ENCODE results near the gene CDC45.

The CDC45 gene

GRCh38 chr22:19449422-19449767, 30.3 kb upstream of the CDC45 start:
- Histone ChIP-seq H3K9me2 (replicated peaks; ENCODE audit: low read depth, low read length) (no peaks in the 10 kb centered on the region), H4K20me1 (ENCODE audit: insufficient read depth, low read length, poor library complexity, severe bottlenecking) (peaks cover 17% of the 10 kb centered on the region)
- TF ChIP-seq EZH2phosphoT487 (IDR thresholded peaks at IDR 0.05; ENCODE audit: borderline replicate concordance), result no peak
- TF ChIP-seq, protein P1, sequence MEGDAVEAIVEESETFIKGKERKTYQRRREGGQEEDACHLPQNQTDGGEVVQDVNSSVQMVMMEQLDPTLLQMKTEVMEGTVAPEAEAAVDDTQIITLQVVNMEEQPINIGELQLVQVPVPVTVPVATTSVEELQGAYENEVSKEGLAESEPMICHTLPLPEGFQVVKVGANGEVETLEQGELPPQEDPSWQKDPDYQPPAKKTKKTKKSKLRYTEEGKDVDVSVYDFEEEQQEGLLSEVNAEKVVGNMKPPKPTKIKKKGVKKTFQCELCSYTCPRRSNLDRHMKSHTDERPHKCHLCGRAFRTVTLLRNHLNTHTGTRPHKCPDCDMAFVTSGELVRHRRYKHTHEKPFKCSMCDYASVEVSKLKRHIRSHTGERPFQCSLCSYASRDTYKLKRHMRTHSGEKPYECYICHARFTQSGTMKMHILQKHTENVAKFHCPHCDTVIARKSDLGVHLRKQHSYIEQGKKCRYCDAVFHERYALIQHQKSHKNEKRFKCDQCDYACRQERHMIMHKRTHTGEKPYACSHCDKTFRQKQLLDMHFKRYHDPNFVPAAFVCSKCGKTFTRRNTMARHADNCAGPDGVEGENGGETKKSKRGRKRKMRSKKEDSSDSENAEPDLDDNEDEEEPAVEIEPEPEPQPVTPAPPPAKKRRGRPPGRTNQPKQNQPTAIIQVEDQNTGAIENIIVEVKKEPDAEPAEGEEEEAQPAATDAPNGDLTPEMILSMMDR (conservative IDR thresholded peaks at IDR 0.05; ENCODE audit: low read length), result no peak

DNA sequence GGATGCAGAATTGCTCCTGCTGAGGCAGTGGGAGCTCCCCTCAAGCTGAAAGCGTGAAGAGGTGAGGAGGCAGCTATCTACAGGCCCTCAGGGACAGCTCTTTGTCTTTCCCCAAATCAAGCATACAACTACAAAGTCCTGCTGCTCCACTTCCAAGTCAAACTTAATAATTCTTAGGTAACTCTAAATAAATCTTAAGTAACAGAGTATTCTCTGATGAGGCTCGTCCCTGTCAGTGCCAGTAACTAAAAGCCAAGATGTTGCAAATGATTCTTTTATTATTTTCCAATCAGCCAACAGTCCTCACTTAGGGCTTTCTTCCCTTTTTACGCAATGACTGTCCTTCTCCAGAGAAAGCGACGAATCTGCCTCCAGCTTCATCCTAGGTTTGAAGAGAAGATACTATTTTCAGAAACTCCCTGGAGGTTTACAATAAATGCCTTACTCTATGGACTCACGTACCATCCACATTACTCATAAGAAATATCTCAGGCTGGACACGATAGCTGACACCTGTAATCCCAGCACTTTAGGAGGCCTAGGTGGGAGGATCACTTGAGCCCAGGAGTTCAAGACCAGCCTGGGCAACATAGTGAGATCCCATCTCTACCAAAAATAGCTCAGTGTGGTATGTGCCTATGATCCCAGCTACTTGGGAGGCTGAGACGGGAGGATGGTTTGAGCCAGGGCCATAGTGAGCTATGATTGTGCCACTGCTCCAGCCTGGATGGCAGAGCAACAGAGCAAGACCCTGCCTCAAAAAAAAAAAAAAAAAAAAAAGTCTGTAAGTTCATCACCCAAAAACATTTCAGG, 29.2 kb upstream of the CDC45 start:
- Histone ChIP-seq H3K27me3 (ENCODE audit: insufficient read depth, low read length, poor library complexity, severe bottlenecking) (no peaks in the 10 kb centered on the region), H3K4me1 (ENCODE audit: insufficient read depth, low read length, poor library complexity, severe bottlenecking) (peaks cover 24% of the 10 kb centered on the region), H3K4me2 (ENCODE audit: low read depth, low read length, poor library complexity, severe bottlenecking) (no peak overlapping the region), H4K20me1 (ENCODE audit: insufficient read depth, low read length, poor library complexity, severe bottlenecking) (peaks cover 10% of the 10 kb centered on the region), H3K79me2 (ENCODE audit: insufficient read depth, low read length) (peaks cover 36% of the 10 kb centered on the region), H3K9me3 (ENCODE audit: insufficient read depth, low read depth, low read length) (no peaks in the 10 kb centered on the region), H3F3A (ENCODE audit: low read depth) (no peaks in the 10 kb centered on the region), H3K9ac (ENCODE audit: low read depth, low read length, poor library complexity, severe bottlenecking) (no peak overlapping the region), H2AFZ (ENCODE audit: low read length) (no peak overlapping the region), H3K4me3 (ENCODE audit: low read length, poor library complexity, severe bottlenecking) (no peak overlapping the region), H3K36me3 (ENCODE audit: insufficient read depth, low read length) (peaks cover 29% of the 10 kb centered on the region; the same call in 1 of the 2 replicates), H3K9me2 (replicated peaks; ENCODE audit: low read depth, low read length) (no peaks in the 10 kb centered on the region)
- TF ChIP-seq EZH2phosphoT487 (IDR thresholded peaks at IDR 0.05; ENCODE audit: borderline replicate concordance), result no peak
- TF ChIP-seq, protein P1 (conservative IDR thresholded peaks at IDR 0.05; ENCODE audit: low read length), result no peak

More at GRCh38 chr22:19449422-19449767, 30.3 kb upstream of the CDC45 start:
- H3K4me3 ChIP-seq (ENCODE audit: low read length, poor library complexity, severe bottlenecking), result no peak overlapping the region
- H3K27me3 ChIP-seq (ENCODE audit: insufficient read depth, low read length, poor library complexity, severe bottlenecking), result no peaks in the 10 kb centered on the region
- no peaks in the 10 kb centered on the region for H3F3A ChIP-seq (ENCODE audit: low read depth)
- no peak overlapping the region for H3K9ac ChIP-seq (ENCODE audit: low read depth, low read length, poor library complexity, severe bottlenecking)
- peaks cover 17% of the 10 kb centered on the region; the same call in 1 of the 2 replicates for H3K36me3 ChIP-seq (ENCODE audit: insufficient read depth, low read length)
- peaks cover 47% of the 10 kb centered on the region for H3K79me2 ChIP-seq (ENCODE audit: insufficient read depth, low read length)
- peak overlapping the region; percentile 77 for H3K4me2 ChIP-seq (ENCODE audit: low read depth, low read length, poor library complexity, severe bottlenecking)
- H3K4me1 ChIP-seq (ENCODE audit: insufficient read depth, low read length, poor library complexity, severe bottlenecking), result peaks cover 31% of the 10 kb centered on the region
- H2AFZ ChIP-seq (ENCODE audit: low read length), result no peak overlapping the region
- H3K9me3 ChIP-seq (ENCODE audit: insufficient read depth, low read depth, low read length), result no peaks in the 10 kb centered on the region

GRCh38 chr22:19451570-19451969, 28.1 kb upstream of the CDC45 start:
- no peak for TF ChIP-seq EZH2phosphoT487 (IDR thresholded peaks at IDR 0.05; ENCODE audit: borderline replicate concordance)
- TF ChIP-seq, protein P1 (conservative IDR thresholded peaks at IDR 0.05; ENCODE audit: low read length), result no peak
- H3K9me2 ChIP-seq (replicated peaks; ENCODE audit: low read depth, low read length), result no peaks in the 10 kb centered on the region
- no peaks in the 10 kb centered on the region for H3F3A ChIP-seq (ENCODE audit: low read depth)
- peaks cover 16% of the 10 kb centered on the region for H3K4me1 ChIP-seq (ENCODE audit: insufficient read depth, low read length, poor library complexity, severe bottlenecking)
- H4K20me1 ChIP-seq (ENCODE audit: insufficient read depth, low read length, poor library complexity, severe bottlenecking), result peaks cover 6% of the 10 kb centered on the region
- no peak overlapping the region for H3K4me2 ChIP-seq (ENCODE audit: low read depth, low read length, poor library complexity, severe bottlenecking)
- peaks cover 26% of the 10 kb centered on the region for H3K79me2 ChIP-seq (ENCODE audit: insufficient read depth, low read length)
- peaks cover 39% of the 10 kb centered on the region; the same call in 1 of the 2 replicates for H3K36me3 ChIP-seq (ENCODE audit: insufficient read depth, low read length)
- H3K27me3 ChIP-seq (ENCODE audit: insufficient read depth, low read length, poor library complexity, severe bottlenecking), result no peaks in the 10 kb centered on the region
- H2AFZ ChIP-seq (ENCODE audit: low read length), result no peak overlapping the region
- H3K4me3 ChIP-seq (ENCODE audit: low read length, poor library complexity, severe bottlenecking), result no peak overlapping the region
- no peaks in the 10 kb centered on the region for H3K9me3 ChIP-seq (ENCODE audit: insufficient read depth, low read depth, low read length)
- H3K9ac ChIP-seq (ENCODE audit: low read depth, low read length, poor library complexity, severe bottlenecking), result no peak overlapping the region
